Measurements from ENCODE around the gene KRTAP3-3. TPM values are rescaled to one million over a fixed set of nuclear protein-coding genes. Genes with fewer than 3 reads are reported as not detected.
"Not testable (repeated sequence)": the region's sequence is repeated elsewhere in the genome, so short reads cannot be mapped to it uniquely, and the experiment has no call there.

KRTAP3-3 gene
- total RNA-seq, 5 donors from 2014 or later (not counting 1 experiment from before 2014, with no cell fraction given), result not detected

- Histone ChIP-seq H3K36me3 (ENCODE audit: control insufficient read depth in 2 of 2, extremely low read depth in 1 of 2, insufficient read depth in 1 of 2, low read length in 1 of 2) (no peaks in the 10 kb centered on the region), H3K4me1 (ENCODE audit: control insufficient read depth in 1 of 2, extremely low read depth in 1 of 2, insufficient read depth in 2 of 2, low read length in 2 of 2) (no peaks in the 10 kb centered on the region), H3K4me3 (ENCODE audit: control insufficient read depth in 1 of 2, extremely low read depth in 1 of 2, low read length in 1 of 2) (no peak overlapping the region), H3K9me3 (no peaks in the 10 kb centered on the region), H3K27me3 (replicated peaks in 1 of 2; ENCODE audit: control insufficient read depth in 2 of 2, extremely low read depth in 1 of 2, insufficient read depth in 2 of 2, low read length in 1 of 2) (peaks cover 0 to 8% of the 10 kb centered on the region in 2 experiments), H3K27ac (ENCODE audit: low read length) (no peak overlapping the region)
- ATAC-seq (replicated peaks in 1 of 4) (no peak), DNase-seq (no peak)
- H3K36me3 Mint-ChIP-seq, result no peaks in the 10 kb centered on the region
- WGBS (ENCODE audit: insufficient coverage), result no CpG with 5 or more reads among the region's 4 CpGs
- no peaks in the 10 kb centered on the region for H3K9me3 Mint-ChIP-seq
- CTCF ChIA-PET, result no interaction called here
- peaks cover 0 to 4% of the 10 kb centered on the region in 2 donors for H3K27me3 Mint-ChIP-seq
- H3K4me3 Mint-ChIP-seq, result no peak overlapping the region
- POLR2A ChIA-PET, result no interaction called here
- no peak overlapping the region for H3K27ac Mint-ChIP-seq
- no peaks in the 10 kb centered on the region for H3K4me1 Mint-ChIP-seq
Measured at GRCh38 chr17:41009301-41009760, 15.4 kb upstream of the KRTAP3-3 start.

- Histone ChIP-seq H3K27me3 (replicated peaks in 1 of 2; ENCODE audit: control insufficient read depth in 2 of 2, extremely low read depth in 1 of 2, insufficient read depth in 2 of 2, low read length in 1 of 2) (peaks cover 0 to 9% of the 10 kb centered on the region in 2 experiments), H3K27ac (ENCODE audit: low read length) (no peak within 1 kb of the TSS), H3K4me3 (ENCODE audit: control insufficient read depth in 1 of 2, extremely low read depth in 1 of 2, low read length in 1 of 2) (no peak within 1 kb of the TSS), H3K9me3 (no peaks in the 10 kb centered on the region), H3K4me1 (ENCODE audit: control insufficient read depth in 1 of 2, extremely low read depth in 1 of 2, insufficient read depth in 2 of 2, low read length in 2 of 2) (no peaks in the 10 kb centered on the region), H3K36me3 (ENCODE audit: control insufficient read depth in 2 of 2, extremely low read depth in 1 of 2, insufficient read depth in 1 of 2, low read length in 1 of 2) (no peaks in the 10 kb centered on the region)
- Mint-ChIP-seq H3K9me3 (no peaks in the 10 kb centered on the region), H3K4me3 (no peak within 1 kb of the TSS), H3K27me3 (peaks cover 4 to 9% of the 10 kb centered on the region in 2 donors), H3K4me1 (no peaks in the 10 kb centered on the region), H3K27ac (no peak within 1 kb of the TSS), H3K36me3 (no peaks in the 10 kb centered on the region)
- 89% methylated on average over 2 of the region's 8 CpGs for WGBS (ENCODE audit: insufficient coverage)
- no peak for DNase-seq
- no peak for ATAC-seq (replicated peaks in 1 of 4)
- POLR2A ChIA-PET, result no interaction called here
- CTCF ChIA-PET, result no interaction called here
Measured at GRCh38 chr17:41008811-41009210, 14.8 kb upstream of the KRTAP3-3 start, which contains the start of gene KRTAP3-1. Gene KRTAP3-1, minus strand, starts transcription at chr17:41009128. Its CDS starts 54 bp downstream, at chr17:41009074.

GRCh38 chr17:41004397-41004796 is 10.4 kb upstream of the KRTAP3-3 start:
- Mint-ChIP-seq H3K4me1 (no peaks in the 10 kb centered on the region), H3K9me3 (no peaks in the 10 kb centered on the region), H3K4me3 (no peak overlapping the region), H3K36me3 (no peaks in the 10 kb centered on the region), H3K27me3 (peaks cover 17 to 22% of the 10 kb centered on the region in 2 donors), H3K27ac (no peak overlapping the region)
- ChIA-PET POLR2A (no interaction called here), CTCF (no interaction called here)
- no peaks in the 10 kb centered on the region for H3K9me3 ChIP-seq
- DNase-seq, result no peak
- H3K27me3 ChIP-seq (replicated peaks in 1 of 2; ENCODE audit: control insufficient read depth in 2 of 2, extremely low read depth in 1 of 2, insufficient read depth in 2 of 2, low read length in 1 of 2), result peaks cover 0 to 20% of the 10 kb centered on the region in 2 experiments
- WGBS (ENCODE audit: insufficient coverage), result 94% methylated on average over 2 of the region's 3 CpGs
- H3K36me3 ChIP-seq (ENCODE audit: control insufficient read depth in 2 of 2, extremely low read depth in 1 of 2, insufficient read depth in 1 of 2, low read length in 1 of 2), result no peaks in the 10 kb centered on the region
- no peaks in the 10 kb centered on the region for H3K4me1 ChIP-seq (ENCODE audit: control insufficient read depth in 1 of 2, extremely low read depth in 1 of 2, insufficient read depth in 2 of 2, low read length in 2 of 2)
- no peak for ATAC-seq (replicated peaks in 1 of 4)
- H3K27ac ChIP-seq (ENCODE audit: low read length), result no peak overlapping the region
- H3K4me3 ChIP-seq (ENCODE audit: control insufficient read depth in 1 of 2, extremely low read depth in 1 of 2, low read length in 1 of 2), result no peak overlapping the region

GRCh38 chr17:41003926-41004325 is 10.0 kb upstream of the KRTAP3-3 start:
- no peak overlapping the region for H3K4me3 ChIP-seq (ENCODE audit: control insufficient read depth in 1 of 2, extremely low read depth in 1 of 2, low read length in 1 of 2)
- H3K9me3 ChIP-seq, result no peaks in the 10 kb centered on the region
- no peaks in the 10 kb centered on the region for H3K9me3 Mint-ChIP-seq
- ATAC-seq (replicated peaks in 1 of 4), result no peak
- no peak for DNase-seq
- no peak overlapping the region for H3K4me3 Mint-ChIP-seq
- H3K27me3 ChIP-seq (replicated peaks in 1 of 2; ENCODE audit: control insufficient read depth in 2 of 2, extremely low read depth in 1 of 2, insufficient read depth in 2 of 2, low read length in 1 of 2), result peaks cover 0 to 22% of the 10 kb centered on the region in 2 experiments
- no peaks in the 10 kb centered on the region for H3K36me3 ChIP-seq (ENCODE audit: control insufficient read depth in 2 of 2, extremely low read depth in 1 of 2, insufficient read depth in 1 of 2, low read length in 1 of 2)
- CTCF ChIA-PET, result interaction anchor here in 1 of 2 donors (0.5 kb wide), 1 partner anchor 690 kb away, joined by 4 read pairs; no protein-coding TSS in a partner anchor
- H3K27ac ChIP-seq (ENCODE audit: low read length), result no peak overlapping the region
- H3K36me3 Mint-ChIP-seq, result no peaks in the 10 kb centered on the region
- H3K4me1 ChIP-seq (ENCODE audit: control insufficient read depth in 1 of 2, extremely low read depth in 1 of 2, insufficient read depth in 2 of 2, low read length in 2 of 2), result no peaks in the 10 kb centered on the region
- peaks cover 22 to 26% of the 10 kb centered on the region in 2 donors for H3K27me3 Mint-ChIP-seq
- 100% methylated on average over 1 of the region's 4 CpGs for WGBS (ENCODE audit: insufficient coverage)
- POLR2A ChIA-PET, result no interaction called here
- no peak overlapping the region for H3K27ac Mint-ChIP-seq
- no peaks in the 10 kb centered on the region for H3K4me1 Mint-ChIP-seq

GRCh38 chr17:41002814-41003213 is 8.8 kb upstream of the KRTAP3-3 start:
- peaks cover 0 to 17% of the 10 kb centered on the region in 2 experiments for H3K27me3 ChIP-seq (replicated peaks in 1 of 2; ENCODE audit: control insufficient read depth in 2 of 2, extremely low read depth in 1 of 2, insufficient read depth in 2 of 2, low read length in 1 of 2)
- H3K36me3 ChIP-seq (ENCODE audit: control insufficient read depth in 2 of 2, extremely low read depth in 1 of 2, insufficient read depth in 1 of 2, low read length in 1 of 2), result no peaks in the 10 kb centered on the region
- no peak overlapping the region for H3K27ac Mint-ChIP-seq
- ChIA-PET POLR2A (no interaction called here), CTCF (no interaction called here)
- no peaks in the 10 kb centered on the region for H3K9me3 Mint-ChIP-seq
- H3K4me1 ChIP-seq (ENCODE audit: control insufficient read depth in 1 of 2, extremely low read depth in 1 of 2, insufficient read depth in 2 of 2, low read length in 2 of 2), result no peaks in the 10 kb centered on the region
- ATAC-seq (replicated peaks in 1 of 4), result no peak
- peaks cover 28 to 30% of the 10 kb centered on the region in 2 donors for H3K27me3 Mint-ChIP-seq
- H3K36me3 Mint-ChIP-seq, result no peaks in the 10 kb centered on the region
- no peaks in the 10 kb centered on the region for H3K4me1 Mint-ChIP-seq
- no peak overlapping the region for H3K4me3 Mint-ChIP-seq
- no peaks in the 10 kb centered on the region for H3K9me3 ChIP-seq
- no peak overlapping the region for H3K4me3 ChIP-seq (ENCODE audit: control insufficient read depth in 1 of 2, extremely low read depth in 1 of 2, low read length in 1 of 2)
- WGBS (ENCODE audit: insufficient coverage), result 60% methylated on average over 3 of the region's 5 CpGs
- H3K27ac ChIP-seq (ENCODE audit: low read length), result no peak overlapping the region
- DNase-seq, result no peak

GRCh38 chr17:41001795-41002194 is 7.8 kb upstream of the KRTAP3-3 start:
- Histone ChIP-seq H3K4me1 (ENCODE audit: control insufficient read depth in 1 of 2, extremely low read depth in 1 of 2, insufficient read depth in 2 of 2, low read length in 2 of 2) (no peaks in the 10 kb centered on the region), H3K4me3 (ENCODE audit: control insufficient read depth in 1 of 2, extremely low read depth in 1 of 2, low read length in 1 of 2) (no peak overlapping the region), H3K36me3 (ENCODE audit: control insufficient read depth in 2 of 2, extremely low read depth in 1 of 2, insufficient read depth in 1 of 2, low read length in 1 of 2) (no peaks in the 10 kb centered on the region), H3K9me3 (no peaks in the 10 kb centered on the region), H3K27me3 (replicated peaks in 1 of 2; ENCODE audit: control insufficient read depth in 2 of 2, extremely low read depth in 1 of 2, insufficient read depth in 2 of 2, low read length in 1 of 2) (peaks cover 4 to 17% of the 10 kb centered on the region in 2 experiments), H3K27ac (ENCODE audit: low read length) (no peak overlapping the region)
- DNase-seq (no peak), ATAC-seq (replicated peaks in 1 of 4) (no peak)
- Mint-ChIP-seq H3K4me3 (no peak overlapping the region), H3K9me3 (no peaks in the 10 kb centered on the region), H3K27me3 (peaks cover 37 to 38% of the 10 kb centered on the region in 2 donors), H3K27ac (no peak overlapping the region), H3K4me1 (no peaks in the 10 kb centered on the region), H3K36me3 (no peaks in the 10 kb centered on the region)
- no CpG with 5 or more reads among the region's 4 CpGs for WGBS (ENCODE audit: insufficient coverage)
- ChIA-PET POLR2A (no interaction called here), CTCF (no interaction called here)

GRCh38 chr17:40999563-40999962 is 5.6 kb upstream of the KRTAP3-3 start, which contains the start of gene KRTAP3-2:
Gene KRTAP3-2, minus strand, starts transcription at chr17:40999906. Its CDS starts 53 bp downstream, at chr17:40999853.
- H3K36me3 ChIP-seq (ENCODE audit: control insufficient read depth in 2 of 2, extremely low read depth in 1 of 2, insufficient read depth in 1 of 2, low read length in 1 of 2); H3K27ac Mint-ChIP-seq; H3K4me3 ChIP-seq (ENCODE audit: control insufficient read depth in 1 of 2, extremely low read depth in 1 of 2, low read length in 1 of 2); H3K27ac ChIP-seq (ENCODE audit: low read length); H3K4me1 Mint-ChIP-seq; DNase-seq; H3K4me3 Mint-ChIP-seq; POLR2A ChIA-PET; ATAC-seq (replicated peaks in 1 of 4); H3K4me1 ChIP-seq (ENCODE audit: control insufficient read depth in 1 of 2, extremely low read depth in 1 of 2, insufficient read depth in 2 of 2, low read length in 2 of 2); H3K9me3 Mint-ChIP-seq; H3K36me3 Mint-ChIP-seq; H3K9me3 ChIP-seq; CTCF ChIA-PET: not testable (repeated sequence)
- H3K27me3 ChIP-seq (replicated peaks in 1 of 2; ENCODE audit: control insufficient read depth in 2 of 2, extremely low read depth in 1 of 2, insufficient read depth in 2 of 2, low read length in 1 of 2), result peaks cover 4 to 16% of the 10 kb centered on the region in 2 experiments
- H3K27me3 Mint-ChIP-seq, result peaks cover 44 to 48% of the 10 kb centered on the region in 2 donors
- WGBS (ENCODE audit: insufficient coverage), result 85% methylated on average over 2 of the region's 6 CpGs

Data from T-cell (primary cell).